C4-2B (cell line): ENCODE results near the gene RPS6KA1.

Experiments
- ZFX ChIP-seq: fragments of 450-650 bp; IDR thresholded peaks from 2 replicates; pipeline ENCODE4 v1.6.1; 2017
- TF ChIP-seq, protein P1 (sequence below): fragments of 450-650 bp; conservative IDR thresholded peaks from 2 replicates; pipeline ENCODE4 v1.5.1; 2017; ENCODE audit warnings: mild to moderate bottlenecking

DNA sequence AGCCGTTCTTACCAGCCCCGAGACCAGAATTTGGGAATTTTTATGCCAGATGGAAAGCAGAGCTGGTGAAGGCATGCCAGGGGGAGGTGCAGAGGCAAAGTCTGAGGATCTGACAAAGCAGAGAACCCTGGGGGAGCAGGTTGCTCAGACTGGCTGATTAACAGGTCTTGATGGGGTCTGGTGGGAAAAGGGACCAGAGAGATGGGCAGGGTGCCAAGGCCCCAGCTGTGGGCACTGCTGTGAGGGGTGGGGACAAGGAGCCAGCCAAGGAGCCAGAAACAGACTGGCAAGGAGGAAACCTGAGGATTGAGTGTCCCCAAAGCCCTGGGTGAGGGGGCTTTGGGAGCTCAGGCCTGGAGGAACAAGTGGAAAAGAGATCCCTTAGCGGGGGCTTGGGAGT is 21.4 kb downstream of the RPS6KA1 start:
- TF ChIP-seq, protein P1, sequence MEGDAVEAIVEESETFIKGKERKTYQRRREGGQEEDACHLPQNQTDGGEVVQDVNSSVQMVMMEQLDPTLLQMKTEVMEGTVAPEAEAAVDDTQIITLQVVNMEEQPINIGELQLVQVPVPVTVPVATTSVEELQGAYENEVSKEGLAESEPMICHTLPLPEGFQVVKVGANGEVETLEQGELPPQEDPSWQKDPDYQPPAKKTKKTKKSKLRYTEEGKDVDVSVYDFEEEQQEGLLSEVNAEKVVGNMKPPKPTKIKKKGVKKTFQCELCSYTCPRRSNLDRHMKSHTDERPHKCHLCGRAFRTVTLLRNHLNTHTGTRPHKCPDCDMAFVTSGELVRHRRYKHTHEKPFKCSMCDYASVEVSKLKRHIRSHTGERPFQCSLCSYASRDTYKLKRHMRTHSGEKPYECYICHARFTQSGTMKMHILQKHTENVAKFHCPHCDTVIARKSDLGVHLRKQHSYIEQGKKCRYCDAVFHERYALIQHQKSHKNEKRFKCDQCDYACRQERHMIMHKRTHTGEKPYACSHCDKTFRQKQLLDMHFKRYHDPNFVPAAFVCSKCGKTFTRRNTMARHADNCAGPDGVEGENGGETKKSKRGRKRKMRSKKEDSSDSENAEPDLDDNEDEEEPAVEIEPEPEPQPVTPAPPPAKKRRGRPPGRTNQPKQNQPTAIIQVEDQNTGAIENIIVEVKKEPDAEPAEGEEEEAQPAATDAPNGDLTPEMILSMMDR = no peak
- TF ChIP-seq ZFX = no peak
